Glutamatergic neuron (in vitro differentiated cells): ENCODE measurements around the gene DIAPH1. TPM values are rescaled to one million over a fixed set of nuclear protein-coding genes. Genes with fewer than 3 reads are reported as not detected.

ENCODE experiments used
- DNase-seq: peaks from one replicate; pipeline ENCODE4 v3.0.0; 2022
- H3K27ac Mint-ChIP-seq: one replicate; pipeline ENCODE4 v1.8.0; 2020; ENCODE audit warnings: mild to moderate bottlenecking, mixed read lengths, inconsistent platforms; ENCODE audit not compliant: unreplicated experiment
- H3K27me3 Mint-ChIP-seq: one replicate; pipeline ENCODE4 v1.8.0; 2020; ENCODE audit warnings: mild to moderate bottlenecking, moderate library complexity, mixed read lengths, inconsistent platforms; ENCODE audit not compliant: unreplicated experiment
- H3K36me3 Mint-ChIP-seq: one replicate; pipeline ENCODE4 v1.8.0; 2020; ENCODE audit warnings: mild to moderate bottlenecking, mixed read lengths, inconsistent platforms; ENCODE audit not compliant: unreplicated experiment
- H3K4me1 Mint-ChIP-seq: one replicate; pipeline ENCODE4 v1.8.0; 2020; ENCODE audit warnings: mild to moderate bottlenecking, low read depth, mixed read lengths, inconsistent platforms; ENCODE audit not compliant: unreplicated experiment
- H3K4me3 Mint-ChIP-seq: one replicate; pipeline ENCODE4 v1.8.0; 2020; ENCODE audit warnings: mild to moderate bottlenecking, mixed read lengths, inconsistent platforms; ENCODE audit not compliant: unreplicated experiment
- H3K9me3 Mint-ChIP-seq: one replicate; pipeline ENCODE4 v1.8.0; 2020; ENCODE audit warnings: mild to moderate bottlenecking, moderate library complexity, mixed read lengths, inconsistent platforms; ENCODE audit not compliant: unreplicated experiment
- CTCF ChIP-seq: fragments of 200-600 bp; sonication (generic); IDR thresholded peaks from one replicate; pipeline ENCODE4 v1.5.0; 2021; ENCODE audit not compliant: partially characterized antibody, unreplicated experiment
- total RNA-seq: library from RNA; stranded (reverse); fragmentation: NEBNext Ultra II Directional; extraction: Animal tissue kit (Norgen Biotek cat#: 25700); gene quantifications from one replicate; pipeline ENCODE4 v1.2.1, GENCODE V29; 2021; ENCODE audit not compliant: unreplicated experiment

Gene DIAPH1
- total RNA-seq, 1 donor from 2014 or later: 51.6 TPM

GRCh38 chr5:141488591-141489561 is 129.9 kb downstream of the DIAPH1 start, which contains the start of gene PCDHGC5:
Gene PCDHGC5 (plus strand): TSS chr5:141489081. CDS start chr5:141489241, 160 bp downstream.
- no peak for DNase-seq
- Mint-ChIP-seq H3K27me3 (peaks cover 11% of the 10 kb centered on the region), H3K9me3 (peaks cover 4% of the 10 kb centered on the region), H3K27ac (no peak within 1 kb of the TSS), H3K4me1 (peaks cover 20% of the 10 kb centered on the region), H3K36me3 (peaks cover 11% of the 10 kb centered on the region), H3K4me3 (no peak within 1 kb of the TSS)
- TF ChIP-seq CTCF: no peak

- peaks cover 30% of the 10 kb centered on the region for H3K4me1 Mint-ChIP-seq
- H3K4me3 Mint-ChIP-seq: no peak overlapping the region
- peaks cover 11% of the 10 kb centered on the region for H3K36me3 Mint-ChIP-seq
- peaks cover 11% of the 10 kb centered on the region for H3K27me3 Mint-ChIP-seq
- H3K9me3 Mint-ChIP-seq: peaks cover 4% of the 10 kb centered on the region
- TF ChIP-seq CTCF: no peak
- no peak overlapping the region for H3K27ac Mint-ChIP-seq
- DNase-seq: no peak
These were observed 131.7 kb downstream of the DIAPH1 start for GRCh38 chr5:141487131-141487530.

GRCh38 chr5:141486091-141486490 is 132.7 kb downstream of the DIAPH1 start:
- Mint-ChIP-seq H3K27ac (no peak overlapping the region), H3K27me3 (peaks cover 11% of the 10 kb centered on the region), H3K36me3 (peaks cover 11% of the 10 kb centered on the region)

GRCh38 chr5:141485321-141486055 is 133.3 kb downstream of the DIAPH1 start:
- H3K9me3 Mint-ChIP-seq: peaks cover 6% of the 10 kb centered on the region
- peak overlapping the region; percentile 85 for H3K4me3 Mint-ChIP-seq
- peaks cover 6% of the 10 kb centered on the region for H3K27me3 Mint-ChIP-seq
- peak overlapping the region; percentile 67 for H3K27ac Mint-ChIP-seq
- H3K4me1 Mint-ChIP-seq: peaks cover 22% of the 10 kb centered on the region
- no peak for DNase-seq
- TF ChIP-seq CTCF: no peak
- peaks cover 11% of the 10 kb centered on the region for H3K36me3 Mint-ChIP-seq

More at GRCh38 chr5:141486091-141486490, 132.7 kb downstream of the DIAPH1 start:
- Mint-ChIP-seq H3K9me3 (peaks cover 4% of the 10 kb centered on the region), H3K4me3 (peak overlapping the region; percentile 20), H3K4me1 (peaks cover 27% of the 10 kb centered on the region)
- no peak for DNase-seq
- no peak for TF ChIP-seq CTCF
